NCI-H2081 treated with DMSO at 0.1 percent for 48 hours (cell line): ENCODE measurements around the gene RUNX2.

Experiments
- DNase-seq: peaks from one replicate; lab custom pipeline; 2025; lab: John Stamatoyannopoulos, UW

RUNX2 gene

DNA sequence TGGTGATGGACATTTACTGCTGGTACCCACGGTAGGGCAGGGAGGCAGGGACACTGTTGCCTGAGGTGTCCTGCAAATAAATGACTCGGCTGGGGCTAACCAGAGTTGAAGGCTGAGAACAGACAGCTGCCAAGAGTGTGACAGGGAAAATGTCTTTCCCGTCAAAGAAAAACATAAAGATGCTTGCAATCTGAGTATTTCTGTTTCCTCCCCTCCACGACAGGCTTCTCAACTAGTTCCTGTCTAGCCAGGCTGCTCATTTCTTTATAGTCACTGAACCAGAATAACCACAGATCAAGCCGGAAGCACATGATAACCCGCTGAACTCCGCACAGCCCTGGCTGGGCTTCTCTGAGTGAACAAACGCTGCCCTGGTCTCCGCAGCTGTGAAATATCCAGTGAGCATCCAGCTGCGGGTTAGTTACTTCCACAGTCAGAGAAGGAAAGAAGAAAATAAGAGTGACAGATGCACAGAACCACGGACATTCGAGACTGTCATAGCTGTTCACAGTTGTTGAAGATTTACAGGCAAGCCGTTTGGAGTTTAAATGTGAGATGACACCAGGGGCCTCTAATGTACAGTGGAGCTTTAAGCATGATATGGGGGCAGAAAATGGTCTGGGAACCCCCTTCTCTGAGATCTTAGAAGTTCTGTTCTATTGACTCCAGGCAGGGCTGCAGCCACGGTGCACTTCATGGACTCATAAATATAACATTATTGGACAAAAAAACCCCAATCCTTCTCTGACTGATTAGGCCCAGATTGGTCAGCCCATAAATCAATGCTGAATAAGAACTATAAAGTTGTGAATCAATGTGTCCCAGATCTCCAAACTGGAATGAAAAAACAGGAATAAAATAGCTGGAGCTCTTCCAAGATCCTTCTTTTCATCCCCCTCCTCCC is 349.5 kb downstream of the RUNX2 start:
- no peak for DNase-seq

- no peak for DNase-seq
Measured at GRCh38 chr6:45678285-45678607, 350.1 kb downstream of the RUNX2 start.

DNA sequence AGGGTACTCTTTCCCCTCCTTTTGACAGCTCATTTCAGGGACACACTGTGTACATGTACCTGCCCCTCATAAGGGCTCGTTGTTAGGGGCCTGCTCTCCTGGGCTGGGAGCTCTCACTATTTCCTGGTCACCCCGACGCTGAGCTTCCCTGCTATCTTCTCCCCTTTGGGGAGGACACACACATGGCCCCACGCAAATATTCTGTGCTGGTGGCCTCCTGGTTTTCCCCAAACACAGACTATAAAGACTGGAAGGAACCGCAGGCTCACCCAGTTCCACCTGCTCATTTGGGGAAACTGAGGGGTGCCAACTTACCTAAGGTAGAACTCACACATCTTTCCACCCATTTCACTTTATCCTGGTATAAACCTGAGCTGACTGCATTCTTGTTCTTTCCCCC is 351.0 kb downstream of the RUNX2 start:
- DNase-seq, result no peak

- no peak for DNase-seq
Measured at GRCh38 chr6:45679631-45680030, 351.5 kb downstream of the RUNX2 start.

- no peak for DNase-seq
Measured at GRCh38 chr6:45681860-45682511, 353.9 kb downstream of the RUNX2 start.

DNA sequence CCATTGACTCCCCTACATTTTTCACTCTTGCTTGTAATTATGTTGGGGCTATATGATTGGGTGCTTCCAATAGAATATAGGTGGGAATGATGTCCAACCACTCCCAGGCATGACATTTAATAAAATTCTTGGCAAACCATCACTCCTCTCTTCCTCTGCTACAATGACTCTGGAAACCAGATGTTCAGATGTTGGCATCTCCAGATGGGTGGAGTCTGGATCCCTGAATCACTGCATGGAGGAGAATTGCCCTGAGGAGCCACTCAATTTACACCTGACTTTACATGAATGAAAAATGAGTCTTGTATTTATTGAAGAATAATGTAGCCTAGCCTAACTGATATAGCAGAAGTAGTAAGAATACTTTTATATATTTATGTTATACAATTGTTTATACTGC is 356.3 kb downstream of the RUNX2 start:
- no peak for DNase-seq

DNA sequence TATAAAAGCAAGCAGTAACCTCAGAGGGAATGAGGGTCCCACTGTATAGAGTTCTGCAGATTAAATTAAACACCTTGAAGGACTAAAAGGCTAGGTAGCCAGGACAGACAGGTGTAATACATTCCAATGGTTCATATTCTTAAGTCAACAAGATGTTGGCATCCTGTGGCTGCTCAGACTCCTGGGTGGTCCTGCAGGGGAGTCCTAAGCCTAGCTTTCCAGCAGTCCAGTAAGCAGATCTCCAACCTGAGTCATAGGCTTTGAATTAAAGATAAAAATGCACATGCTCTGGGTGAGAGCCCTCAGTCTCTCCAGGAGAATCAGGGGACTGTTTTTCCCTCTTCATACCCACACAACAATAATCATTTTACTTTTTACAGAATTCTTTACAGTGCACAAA is 356.9 kb downstream of the RUNX2 start:
- no peak for DNase-seq

GRCh38 chr6:45686841-45687569 is 358.9 kb downstream of the RUNX2 start:
- no peak for DNase-seq

- no peak for DNase-seq
Measured at GRCh38 chr6:45687570-45687969, 359.4 kb downstream of the RUNX2 start.

DNA sequence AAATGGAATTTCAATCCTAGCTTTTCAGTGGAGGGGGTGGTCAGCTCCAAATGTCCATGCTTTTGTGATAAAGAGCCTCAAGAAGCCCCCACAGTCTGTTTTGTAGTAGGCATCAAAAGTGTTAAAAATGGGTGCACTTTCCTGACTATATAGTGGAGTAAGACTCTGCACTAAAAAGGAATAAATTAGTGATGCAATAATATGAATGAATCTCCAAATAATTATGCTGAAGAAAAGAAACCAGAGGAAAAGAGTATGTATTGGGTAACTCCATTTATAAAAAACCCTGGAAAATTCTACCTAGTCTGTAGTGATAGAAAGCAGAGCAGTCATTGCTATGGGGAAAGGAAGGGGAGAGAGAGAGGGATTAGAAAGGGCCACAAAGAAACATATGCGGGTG is 360.1 kb downstream of the RUNX2 start:
- no peak for DNase-seq

DNA sequence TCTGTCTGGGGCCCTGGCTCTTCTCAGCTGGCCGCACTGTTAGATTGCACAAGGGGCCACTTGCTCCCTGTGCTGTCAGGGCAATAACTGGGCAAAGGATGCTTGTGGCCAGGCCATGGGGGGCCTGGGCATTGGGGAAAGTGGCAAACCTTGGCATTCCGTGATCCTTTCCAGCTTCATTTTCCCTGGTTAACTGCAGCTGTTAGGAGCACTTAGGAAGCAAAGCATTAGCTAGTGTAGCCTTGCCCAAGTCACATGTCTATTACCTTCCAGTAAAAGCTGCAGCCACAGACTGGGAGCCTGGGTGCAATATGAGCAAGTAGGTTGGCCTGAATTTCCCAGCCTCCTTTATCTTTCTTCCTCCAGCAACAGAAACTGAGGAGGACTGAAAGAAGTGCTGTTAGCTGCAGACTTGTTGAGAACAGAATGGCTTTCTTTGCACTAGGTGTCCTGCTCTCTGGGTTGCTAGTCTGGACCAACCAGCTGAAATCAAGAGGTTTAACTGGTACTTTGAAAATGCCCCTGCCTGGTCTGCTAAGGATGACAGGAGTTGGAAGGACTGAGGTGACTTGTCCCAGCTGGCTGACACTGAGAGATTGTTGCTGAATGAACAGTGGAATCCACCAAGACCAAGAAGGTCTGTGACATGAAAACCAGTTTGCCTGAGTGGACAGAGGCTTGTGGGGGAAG is 361.9 kb downstream of the RUNX2 start:
- no peak for DNase-seq

GRCh38 chr6:45690846-45691245 is 362.7 kb downstream of the RUNX2 start:
- no peak for DNase-seq

GRCh38 chr6:45691426-45691825 is 363.3 kb downstream of the RUNX2 start:
- DNase-seq, result no peak

DNA sequence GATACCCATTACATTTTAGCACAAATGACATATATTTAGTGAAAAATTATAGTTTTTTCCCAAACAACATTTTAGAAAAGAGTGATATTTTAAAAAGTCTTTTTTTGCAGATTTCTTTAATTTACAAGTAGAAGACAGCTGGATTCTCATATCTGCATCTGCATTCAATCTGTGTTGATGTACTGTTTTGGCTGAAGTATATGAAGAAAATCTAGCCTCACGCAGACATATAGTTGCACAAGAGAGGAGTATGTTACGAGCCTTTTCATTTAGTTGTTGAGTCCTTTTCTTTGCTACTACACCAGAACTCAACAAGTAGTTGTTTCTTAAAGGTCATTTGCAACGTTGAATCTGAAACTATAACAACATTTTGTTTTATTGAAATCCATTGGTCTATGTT is 363.9 kb downstream of the RUNX2 start:
- no peak for DNase-seq

DNA sequence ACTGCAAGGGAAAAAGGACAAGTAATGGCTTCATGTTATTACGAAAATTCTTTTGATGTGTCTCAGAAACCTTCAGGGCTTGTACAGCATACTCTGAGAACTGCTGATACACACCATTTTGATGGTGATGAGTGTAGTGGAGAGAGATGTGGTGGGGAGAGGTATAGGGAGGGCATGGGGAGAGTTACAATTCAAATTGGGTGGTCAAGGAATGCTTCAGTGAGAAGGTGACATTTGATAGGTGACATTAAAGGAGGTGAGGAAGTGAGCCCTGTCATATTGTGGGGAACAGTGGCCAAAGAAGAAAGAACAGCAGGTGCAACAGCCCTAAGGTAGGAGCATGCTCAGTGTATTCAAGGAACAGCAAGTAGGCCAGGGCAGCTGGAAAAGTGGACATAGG is 368.6 kb downstream of the RUNX2 start:
- DNase-seq, result no peak

GRCh38 chr6:45697605-45698004 is 369.5 kb downstream of the RUNX2 start:
- no peak for DNase-seq

DNA sequence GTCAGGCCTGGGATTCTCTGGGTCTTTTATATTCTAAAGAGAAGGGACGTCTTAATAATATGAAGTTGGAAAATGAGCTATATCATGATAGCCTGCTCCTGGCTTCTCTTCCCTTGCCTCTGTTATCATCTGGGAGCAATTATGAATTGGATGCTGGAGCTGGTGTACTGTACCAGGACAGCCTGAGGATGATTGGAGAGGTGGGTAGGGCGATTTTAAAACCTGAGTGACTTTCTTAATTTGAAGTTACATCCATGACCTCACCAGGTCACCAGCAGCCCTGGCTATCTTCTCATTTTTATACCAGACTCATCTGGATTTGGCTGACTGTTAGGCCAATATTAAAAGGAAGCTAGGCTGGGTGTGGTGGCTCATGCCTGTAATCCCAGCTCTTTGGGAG is 369.9 kb downstream of the RUNX2 start:
- no peak for DNase-seq

- DNase-seq, result no peak
Measured at GRCh38 chr6:45699663-45700062, 371.5 kb downstream of the RUNX2 start.

- DNase-seq, result no peak
Measured at GRCh38 chr6:45702849-45703739, 375.0 kb downstream of the RUNX2 start.

- DNase-seq, result no peak
Measured at GRCh38 chr6:45704056-45704800, 376.1 kb downstream of the RUNX2 start.
